ENCODE data around the gene CTNNA1. TPM values are rescaled to one million over a fixed set of nuclear protein-coding genes. Genes with fewer than 3 reads are reported as not detected.

The CTNNA1 gene
- total RNA-seq, 1 experiment from 2014 or later: 1.9 TPM

DNA sequence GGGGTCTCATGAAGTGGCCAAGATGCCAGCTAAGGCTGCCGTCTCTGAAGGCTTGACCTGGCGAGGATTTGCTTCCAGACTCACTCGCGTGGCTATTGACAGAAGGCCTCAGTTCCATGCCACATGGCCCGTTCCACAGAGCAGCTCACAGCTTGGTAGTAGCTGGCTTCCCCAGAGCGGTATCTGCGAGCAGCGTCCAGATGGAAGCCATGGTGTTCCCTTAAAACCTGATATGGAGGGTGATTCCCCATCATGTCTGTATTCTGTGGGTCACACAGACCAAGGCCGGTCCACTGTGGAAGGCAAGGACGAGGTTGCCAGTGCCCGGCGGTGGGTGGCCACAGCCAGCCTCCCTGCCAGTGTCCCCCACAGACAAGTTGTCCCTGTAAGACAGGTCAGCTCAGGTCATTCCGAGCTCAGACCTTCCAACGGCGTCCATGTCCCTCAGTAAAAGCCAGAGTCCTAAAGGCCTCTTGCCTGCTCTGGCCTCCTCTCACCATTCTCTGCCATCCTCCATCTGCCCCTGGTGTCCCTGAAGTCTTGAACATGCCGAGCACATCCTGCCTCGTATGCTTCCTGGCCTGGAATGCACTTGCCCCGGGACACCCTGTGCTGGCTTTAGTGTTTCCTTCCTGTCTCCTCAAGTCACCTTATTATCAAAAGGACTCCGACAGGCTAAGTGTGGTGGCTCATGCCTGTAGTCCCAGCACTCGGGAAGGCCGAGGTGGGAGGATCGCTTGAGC lies 183.2 kb downstream of the CTNNA1 start:
- H3K4me3 ChIP-seq (ENCODE audit: low read length): no peak overlapping the region
- no peak overlapping the region for H2AFZ ChIP-seq (ENCODE audit: low read length)
- TF ChIP-seq EZH2 (IDR thresholded peaks at IDR 0.05; ENCODE audit: low read length, unreplicated experiment) (no peak), EZH2phosphoT487 (IDR thresholded peaks at IDR 0.05; ENCODE audit: borderline replicate concordance, low read length) (no peak)
- TF ChIP-seq, protein P1, sequence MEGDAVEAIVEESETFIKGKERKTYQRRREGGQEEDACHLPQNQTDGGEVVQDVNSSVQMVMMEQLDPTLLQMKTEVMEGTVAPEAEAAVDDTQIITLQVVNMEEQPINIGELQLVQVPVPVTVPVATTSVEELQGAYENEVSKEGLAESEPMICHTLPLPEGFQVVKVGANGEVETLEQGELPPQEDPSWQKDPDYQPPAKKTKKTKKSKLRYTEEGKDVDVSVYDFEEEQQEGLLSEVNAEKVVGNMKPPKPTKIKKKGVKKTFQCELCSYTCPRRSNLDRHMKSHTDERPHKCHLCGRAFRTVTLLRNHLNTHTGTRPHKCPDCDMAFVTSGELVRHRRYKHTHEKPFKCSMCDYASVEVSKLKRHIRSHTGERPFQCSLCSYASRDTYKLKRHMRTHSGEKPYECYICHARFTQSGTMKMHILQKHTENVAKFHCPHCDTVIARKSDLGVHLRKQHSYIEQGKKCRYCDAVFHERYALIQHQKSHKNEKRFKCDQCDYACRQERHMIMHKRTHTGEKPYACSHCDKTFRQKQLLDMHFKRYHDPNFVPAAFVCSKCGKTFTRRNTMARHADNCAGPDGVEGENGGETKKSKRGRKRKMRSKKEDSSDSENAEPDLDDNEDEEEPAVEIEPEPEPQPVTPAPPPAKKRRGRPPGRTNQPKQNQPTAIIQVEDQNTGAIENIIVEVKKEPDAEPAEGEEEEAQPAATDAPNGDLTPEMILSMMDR (conservative IDR thresholded peaks at IDR 0.05; ENCODE audit: low read depth, low read length): no peak
- ChIA-PET POLR2A (ENCODE audit: unreplicated experiment) (no interaction called here), CTCF (no interaction called here)
- DNase-seq: no peak
- intact Hi-C loops (cut with micrococcal nuclease): no loop called here
- no peak overlapping the region for H3K9ac ChIP-seq (ENCODE audit: low read length)
- no peaks in the 10 kb centered on the region for H3K9me3 ChIP-seq (ENCODE audit: low read length)
- no peak overlapping the region for H3K27ac ChIP-seq (ENCODE audit: low read length)
- H3K27me3 ChIP-seq (ENCODE audit: low read length): no peaks in the 10 kb centered on the region
- H3K4me2 ChIP-seq (ENCODE audit: low read length): no peak overlapping the region
- H3K4me1 ChIP-seq (ENCODE audit: insufficient read depth, low read length): no peaks in the 10 kb centered on the region
- no peaks in the 10 kb centered on the region for H3F3A ChIP-seq (ENCODE audit: low read length, unreplicated experiment)
- ATAC-seq: no peak
- H3K9me2 ChIP-seq (replicated peaks; ENCODE audit: low read length): no peaks in the 10 kb centered on the region
- no peaks in the 10 kb centered on the region for H3K79me2 ChIP-seq (ENCODE audit: low read length)
- BruUV-seq (replicated peaks): no TSS peak
- no peaks in the 10 kb centered on the region for H3K36me3 ChIP-seq (ENCODE audit: low read depth, low read length)
- H4K20me1 ChIP-seq (ENCODE audit: low read length): no peaks in the 10 kb centered on the region

DNA sequence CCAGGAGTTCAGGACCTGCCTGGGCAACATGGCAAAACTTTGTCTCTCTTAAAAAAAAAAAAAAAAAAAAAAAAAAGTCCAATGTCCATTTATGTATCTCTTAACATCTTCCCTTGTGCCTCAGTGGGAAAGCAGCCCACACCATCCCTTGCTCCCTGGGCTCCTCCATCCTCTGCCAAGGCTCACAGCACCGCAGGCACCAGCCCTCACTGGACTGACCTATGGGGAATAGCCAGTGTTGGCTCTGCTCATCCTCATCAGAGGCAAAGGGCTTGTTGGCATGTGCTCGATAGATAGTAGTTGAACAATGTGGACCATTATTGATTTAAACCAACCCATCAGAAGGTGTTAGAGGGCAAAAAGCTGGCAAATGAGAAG lies 183.7 kb downstream of the CTNNA1 start:
- Histone ChIP-seq H3K9me3 (ENCODE audit: low read length) (no peaks in the 10 kb centered on the region), H3K27ac (ENCODE audit: low read length) (no peak overlapping the region), H3F3A (ENCODE audit: low read length, unreplicated experiment) (no peaks in the 10 kb centered on the region), H3K4me3 (ENCODE audit: low read length) (no peak overlapping the region), H3K4me1 (ENCODE audit: insufficient read depth, low read length) (no peaks in the 10 kb centered on the region), H3K9ac (ENCODE audit: low read length) (no peak overlapping the region), H3K9me2 (replicated peaks; ENCODE audit: low read length) (no peaks in the 10 kb centered on the region), H3K4me2 (ENCODE audit: low read length) (no peak overlapping the region), H3K36me3 (ENCODE audit: low read depth, low read length) (no peaks in the 10 kb centered on the region), H2AFZ (ENCODE audit: low read length) (no peak overlapping the region), H3K27me3 (ENCODE audit: low read length) (no peaks in the 10 kb centered on the region), H4K20me1 (ENCODE audit: low read length) (no peaks in the 10 kb centered on the region), H3K79me2 (ENCODE audit: low read length) (no peaks in the 10 kb centered on the region)
- DNase-seq (no peak), ATAC-seq (no peak)
- CTCF ChIA-PET: no interaction called here
- intact Hi-C loops (cut with micrococcal nuclease): no loop called here
- no peak for TF ChIP-seq EZH2 (IDR thresholded peaks at IDR 0.05; ENCODE audit: low read length, unreplicated experiment)
- TF ChIP-seq, protein P1 (conservative IDR thresholded peaks at IDR 0.05; ENCODE audit: low read depth, low read length): no peak
- no peak for TF ChIP-seq EZH2phosphoT487 (IDR thresholded peaks at IDR 0.05; ENCODE audit: borderline replicate concordance, low read length)
- no TSS peak for BruUV-seq (replicated peaks)
- POLR2A ChIA-PET (ENCODE audit: unreplicated experiment): no interaction called here

Measured in PC-3 (cell line).